B cell (primary cell): ENCODE measurements around the gene ESPNL. TPM values are rescaled to one million over a fixed set of nuclear protein-coding genes. Genes with fewer than 3 reads are reported as not detected.

ENCODE experiments used
- ATAC-seq: fragments of 200-7000 bp; cut with Tn5 transposase; one replicate; pipeline ENCODE4 v1.10.0; 2021; ENCODE audit warnings: low read depth, mild to moderate bottlenecking, moderate number of reproducible peaks, moderate library complexity
- CTCF ChIA-PET: fragments of 350-600 bp; sonication (Branson Sonifier 250); formaldehyde crosslinking; loops from one replicate; lab custom pipeline; 2021; ENCODE audit warnings: antibody characterized with exemption, inconsistent platforms; lab: Charles Lee
- POLR2A ChIA-PET: fragments of 350-600 bp; sonication (Branson Sonifier 250); formaldehyde crosslinking; loops from one replicate; lab custom pipeline; 2021; ENCODE audit warnings: antibody characterized with exemption; lab: Charles Lee
- DNase-seq: peaks from one replicate; pipeline ENCODE4 v3.0.0; 2013
- H2AFZ ChIP-seq: 2 replicates; pipeline ENCODE4 v1.6.1; 2012; ENCODE audit warnings: mild to moderate bottlenecking, low read depth, low read length; ENCODE audit not compliant: insufficient read depth, poor library complexity, severe bottlenecking
- H3K27ac ChIP-seq, 2 donors: 1 replicate in 1 of 2; 2 replicates in 1 of 2; pipeline ENCODE4 v1.5.1; 2012 to 2013; ENCODE audit warnings: low read length in 2 of 2, mild to moderate bottlenecking in 2 of 2, moderate library complexity in 1 of 2
- H3K27me3 ChIP-seq, 4 experiments: fragments of 200-600 bp in 1 of 4; sonication (generic) in 1 of 4; replicated peaks in 1 of 4; 1 replicate in 2 of 4; 2 replicates in 2 of 4; pipeline versions ENCODE4 v1.6.1 to v1.7.0; 2013 to 2016; ENCODE audit warnings: low read length in 3 of 4, mild to moderate bottlenecking in 2 of 4, mixed read lengths in 1 of 4, moderate library complexity in 1 of 4; ENCODE audit not compliant: insufficient read depth in 4 of 4, control insufficient read depth in 3 of 4; ENCODE audit errors: control extremely low read depth in 1 of 4
- H3K36me3 ChIP-seq, 2 experiments: replicated peaks in 1 of 2; 1 replicate in 1 of 2; 2 replicates in 1 of 2; pipeline versions ENCODE4 v1.6.1 to v1.7.1; 2013; ENCODE audit warnings: low read length in 1 of 2; ENCODE audit not compliant: insufficient read depth in 2 of 2, control insufficient read depth in 1 of 2; ENCODE audit errors: control extremely low read depth in 1 of 2, extremely low read depth in 1 of 2
- H3K4me1 ChIP-seq, 2 donors: fragments of 200-600 bp in 1 of 2; sonication (generic) in 1 of 2; 1 replicate in 1 of 2; 2 replicates in 1 of 2; pipeline versions ENCODE4 v1.5.1 to v1.6.1; 2013 to 2017; ENCODE audit warnings: low read length in 2 of 2; ENCODE audit not compliant: control insufficient read depth in 2 of 2, insufficient read depth in 2 of 2
- H3K4me2 ChIP-seq: replicated peaks from 2 replicates; pipeline ENCODE3; 2012; ENCODE audit warnings: mild to moderate bottlenecking, low read depth, low read length; ENCODE audit not compliant: poor library complexity, severe bottlenecking
- H3K4me3 ChIP-seq, 5 experiments: fragments of 200-600 bp in 1 of 5; sonication (generic) in 1 of 5; 1 replicate in 3 of 5; 2 replicates in 2 of 5; pipeline versions ENCODE4 v1.5.1 to v1.7.0; 2011 to 2016; ENCODE audit warnings: low read length in 4 of 5, mild to moderate bottlenecking in 4 of 5, low read depth in 2 of 5, control low read depth in 1 of 5, moderate library complexity in 1 of 5; ENCODE audit not compliant: insufficient read depth in 1 of 5; ENCODE audit errors: control extremely low read depth in 1 of 5, extremely low read depth in 1 of 5
- H3K79me2 ChIP-seq: fragments of 200-600 bp; sonication (generic); one replicate; pipeline ENCODE4 v1.6.0; 2016; ENCODE audit warnings: low read length; ENCODE audit not compliant: control insufficient read depth, insufficient read depth
- H3K9ac ChIP-seq: fragments of 200-600 bp; sonication (generic); 2 replicates; pipeline ENCODE4 v1.6.1; 2017; ENCODE audit warnings: mild to moderate bottlenecking, low read length, moderate library complexity
- H3K9me3 ChIP-seq, 3 donors: one replicate each; pipeline versions ENCODE4 v1.6.1 to v1.7.1; 2013; ENCODE audit warnings: low read length in 2 of 3; ENCODE audit not compliant: control insufficient read depth in 2 of 3, insufficient read depth in 1 of 3; ENCODE audit errors: control extremely low read depth in 1 of 3
- H4K20me1 ChIP-seq: 2 replicates; pipeline ENCODE4 v1.6.0; 2012; ENCODE audit warnings: mild to moderate bottlenecking, low read length; ENCODE audit not compliant: insufficient read depth, control insufficient read depth, poor library complexity, severe bottlenecking
- H3K27ac Mint-ChIP-seq: one replicate; pipeline ENCODE4 v1.8.0; 2021; ENCODE audit warnings: mixed read lengths
- H3K27me3 Mint-ChIP-seq: one replicate; pipeline ENCODE4 v1.8.0; 2021; ENCODE audit warnings: mixed read lengths
- H3K4me1 Mint-ChIP-seq: one replicate; pipeline ENCODE4 v1.8.0; 2021; ENCODE audit warnings: mixed read lengths
- H3K4me3 Mint-ChIP-seq: one replicate; pipeline ENCODE4 v1.8.0; 2021; ENCODE audit warnings: mixed read lengths
- H3K9me3 Mint-ChIP-seq: one replicate; pipeline ENCODE4 v1.8.0; 2022; ENCODE audit warnings: mixed read lengths; ENCODE audit not compliant: insufficient read depth
- CTCF ChIP-seq: fragments of 200-600 bp; IDR thresholded peaks from one replicate; pipeline ENCODE4 v1.8.0; 2022; ENCODE audit warnings: antibody characterized with exemption, mild to moderate bottlenecking
- EZH2 ChIP-seq: IDR thresholded peaks from 2 replicates; pipeline ENCODE4 v1.6.1; 2012; ENCODE audit warnings: borderline replicate concordance, low read depth, mild to moderate bottlenecking, moderate library complexity, low read length; ENCODE audit not compliant: insufficient read depth, poor library complexity, severe bottlenecking
- WGBS: methylation state at CpG from one replicate; pipeline ENCODE4 v1.1.5; 2013; ENCODE audit warnings: missing lambda C conversion rate; ENCODE audit not compliant: insufficient coverage; 5-methylcytosine and 5-hydroxymethylcytosine counted together
- intact Hi-C: fragments of 100-400 bp; cut with micrococcal nuclease; formaldehyde crosslinking; loops from one replicate; pipeline ENCODE4 v1.10.0; 2022
- polyA plus RNA-seq: library from polyadenylated mRNA; depleted of rRNA; stranded (reverse); fragments of >200 nt; gene quantifications from 2 replicates; pipeline ENCODE4 v1.2.3, GENCODE V29; 2012
- total RNA-seq, 2 donors: library from RNA; stranded (reverse); fragments of 120-200 nt in 1 of 2; gene quantifications; 1 replicate in 1 of 2; 2 replicates in 1 of 2; pipeline versions ENCODE4 v1.2.3 to v1.2.4, GENCODE V29; 2013 to 2022

The ESPNL gene
- total and polyA plus RNA-seq, 2 donors (not counting 1 experiment from before 2014, with no cell fraction given) = 1.6 to 2.5 TPM

- no peaks in the 10 kb centered on the region for H3K36me3 ChIP-seq
- POLR2A ChIA-PET = no interaction called here
- peaks cover 0 to 15% (median 5%) of the 10 kb centered on the region in 4 experiments for H3K27me3 ChIP-seq
- H3K4me3 ChIP-seq = no peak overlapping the region
- H2AFZ ChIP-seq = no peak overlapping the region
- no peak overlapping the region for H3K27ac Mint-ChIP-seq
- peaks cover 0 to 22% (median 0%) of the 10 kb centered on the region in 3 donors for H3K9me3 ChIP-seq
- H3K9me3 Mint-ChIP-seq = no peaks in the 10 kb centered on the region
- no peak for TF ChIP-seq EZH2
- TF ChIP-seq CTCF = no peak
- WGBS = 92% methylated on average over 19 of the region's 19 CpGs
- H4K20me1 ChIP-seq = no peaks in the 10 kb centered on the region
- CTCF ChIA-PET = no interaction called here
- intact Hi-C loops = no loop called here
- ATAC-seq (no peak), DNase-seq (no peak)
- H3K27me3 Mint-ChIP-seq = peaks cover 6% of the 10 kb centered on the region
- H3K4me1 ChIP-seq = peaks cover 11 to 14% of the 10 kb centered on the region in 2 donors
- no peaks in the 10 kb centered on the region for H3K79me2 ChIP-seq
- H3K4me2 ChIP-seq = no peak overlapping the region
- peaks cover 10% of the 10 kb centered on the region for H3K4me1 Mint-ChIP-seq
- no peak overlapping the region for H3K27ac ChIP-seq
- no peak overlapping the region for H3K4me3 Mint-ChIP-seq
- H3K9ac ChIP-seq = no peak overlapping the region
Measured at GRCh38 chr2:238155051-238155760, 55.1 kb downstream of the ESPNL start.
